T-cell (primary cell): ENCODE results near the gene MARS1. TPM values are rescaled to one million over a fixed set of nuclear protein-coding genes. Genes with fewer than 3 reads are reported as not detected.

Experiments used
- ATAC-seq, 4 experiments: fragments of 200-7000 bp in 3 of 4; fragments of 150-1000 bp in 1 of 4; cut with Tn5 transposase; replicated peaks in 1 of 4; 1 replicate in 3 of 4; 2 replicates in 1 of 4; pipeline ENCODE4 v1.10.0; 2021; ENCODE audit warnings: moderate library complexity in 3 of 4, mild to moderate bottlenecking in 2 of 4, moderate number of reproducible peaks in 1 of 4
- CTCF ChIA-PET, 2 donors: fragments of 300-600 bp; sonication (Branson Sonifier 250); formaldehyde crosslinking; loops; one replicate each; lab custom pipeline; 2022; ENCODE audit warnings: antibody characterized with exemption in 2 of 2; lab: Charles Lee
- POLR2A ChIA-PET, 2 donors: fragments of 300-600 bp; sonication (Branson Sonifier 250); formaldehyde crosslinking; loops; one replicate each; lab custom pipeline; 2022; ENCODE audit warnings: antibody characterized with exemption in 2 of 2; lab: Charles Lee
- DNase-seq, 35 experiments: peaks; one replicate each; pipeline versions ENCODE4 v3.0.0 to v3.0.0-alpha.2; 2013 to 2023
- H3K27ac ChIP-seq: one replicate; pipeline ENCODE4 v1.5.1; 2013; ENCODE audit warnings: low read length
- H3K27me3 ChIP-seq, 2 experiments: replicated peaks in 1 of 2; 1 replicate in 1 of 2; 2 replicates in 1 of 2; pipeline versions ENCODE4 v1.6.1 to v1.7.0; 2013; ENCODE audit warnings: low read length in 1 of 2, mixed read lengths in 1 of 2; ENCODE audit not compliant: control insufficient read depth in 2 of 2, insufficient read depth in 2 of 2; ENCODE audit errors: extremely low read depth in 1 of 2
- H3K36me3 ChIP-seq, 2 donors: 1 replicate in 1 of 2; 2 replicates in 1 of 2; pipeline versions ENCODE4 v1.6.1 to v1.7.0; 2013; ENCODE audit warnings: low read length in 1 of 2; ENCODE audit not compliant: control insufficient read depth in 2 of 2, insufficient read depth in 1 of 2; ENCODE audit errors: extremely low read depth in 1 of 2
- H3K4me1 ChIP-seq, 2 experiments: 1 replicate in 1 of 2; 2 replicates in 1 of 2; pipeline versions ENCODE4 v1.6.1 to v1.7.0; 2013; ENCODE audit warnings: low read length in 2 of 2, mixed read lengths in 1 of 2; ENCODE audit not compliant: insufficient read depth in 2 of 2, control insufficient read depth in 1 of 2; ENCODE audit errors: extremely low read depth in 1 of 2
- H3K4me3 ChIP-seq, 2 donors: 1 replicate in 1 of 2; 2 replicates in 1 of 2; pipeline versions ENCODE4 v1.5.1 to v1.7.0; 2013; ENCODE audit warnings: mild to moderate bottlenecking in 2 of 2, low read length in 1 of 2, moderate library complexity in 1 of 2; ENCODE audit not compliant: control insufficient read depth in 1 of 2; ENCODE audit errors: extremely low read depth in 1 of 2
- H3K9me3 ChIP-seq: 2 replicates; pipeline ENCODE4 v1.7.0; 2013
- H3K27ac Mint-ChIP-seq, 2 donors: one replicate each; pipeline ENCODE4 v1.8.0; 2020 to 2021; ENCODE audit warnings: mild to moderate bottlenecking in 2 of 2, mixed read lengths in 2 of 2
- H3K27me3 Mint-ChIP-seq, 2 donors: one replicate each; pipeline ENCODE4 v1.8.0; 2021 to 2022; ENCODE audit warnings: mixed read lengths in 2 of 2
- H3K36me3 Mint-ChIP-seq: one replicate; pipeline ENCODE4 v1.8.0; 2021; ENCODE audit warnings: mixed read lengths
- H3K4me1 Mint-ChIP-seq, 3 donors: one replicate each; pipeline ENCODE4 v1.8.0; 2020 to 2022; ENCODE audit warnings: mixed read lengths in 3 of 3, mild to moderate bottlenecking in 1 of 3
- H3K4me3 Mint-ChIP-seq, 3 donors: one replicate each; pipeline ENCODE4 v1.8.0; 2020 to 2022; ENCODE audit warnings: mild to moderate bottlenecking in 3 of 3, mixed read lengths in 3 of 3, moderate library complexity in 3 of 3
- H3K9me3 Mint-ChIP-seq, 3 donors: one replicate each; pipeline ENCODE4 v1.8.0; 2020 to 2022; ENCODE audit warnings: mixed read lengths in 3 of 3
- WGBS: methylation state at CpG from one replicate; pipeline ENCODE4 v1.1.5; 2013; ENCODE audit warnings: missing lambda C conversion rate; ENCODE audit not compliant: insufficient coverage; 5-methylcytosine and 5-hydroxymethylcytosine counted together
- total RNA-seq, 35 experiments: library from RNA in 6 of 35; stranded (reverse) in 6 of 35; fragments of 120-200 nt in 1 of 35; gene quantifications; one replicate each; pipeline versions ENCODE4 v1.2.1 to v1.2.4 and lab custom pipeline; 2013 to 2026

Gene MARS1
- total RNA-seq, 5 donors from 2014 or later (not counting 1 experiment from before 2014, with no cell fraction given): 167 to 350 (median 320) TPM

DNA sequence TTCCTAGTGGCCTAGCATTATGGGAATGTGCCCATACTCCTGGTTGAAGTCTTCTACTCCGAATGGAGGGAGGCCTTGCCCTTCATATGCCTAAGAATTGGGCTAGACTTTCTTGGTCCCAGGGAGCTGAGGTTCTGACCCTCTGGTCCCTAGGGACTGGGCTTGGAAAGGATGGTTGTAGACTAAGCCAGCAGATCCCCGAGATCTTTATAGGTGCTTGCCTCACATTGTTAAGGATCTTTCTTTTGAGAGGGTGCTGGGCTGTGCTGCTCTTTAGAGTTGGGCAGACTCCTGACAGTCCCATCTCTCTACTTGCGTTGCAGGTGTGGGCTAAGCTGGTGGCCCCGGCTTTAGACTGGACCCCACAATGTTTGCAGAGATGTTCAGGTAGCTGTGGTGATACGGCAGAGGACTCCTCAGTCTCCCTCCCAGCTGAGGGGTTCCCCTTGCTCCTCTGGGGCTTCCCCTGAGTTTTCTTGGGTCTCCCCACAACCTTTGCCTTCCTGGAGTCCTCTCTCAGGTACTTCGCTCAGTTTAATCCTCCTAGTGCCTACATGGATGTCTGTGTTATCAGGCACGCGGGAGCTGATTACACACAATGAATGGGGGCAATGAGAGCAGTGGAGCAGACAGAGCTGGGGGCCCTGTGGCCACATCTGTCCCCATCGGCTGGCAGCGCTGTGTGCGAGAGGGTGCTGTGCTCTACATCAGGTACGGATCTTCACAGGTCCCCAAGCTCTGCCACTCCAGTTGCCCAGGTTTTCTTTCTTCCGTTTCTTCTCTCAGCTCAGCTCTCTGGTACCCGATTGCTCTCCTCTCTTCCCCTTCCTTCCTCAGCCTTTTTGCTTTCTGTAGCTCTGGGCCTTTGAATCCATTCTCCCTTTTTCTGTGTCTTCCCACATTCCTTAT lies 36.1 kb downstream of the MARS1 start:
- no peaks in the 10 kb centered on the region for H3K9me3 Mint-ChIP-seq
- ATAC-seq (no peak), DNase-seq (peak in 4 of 35 experiments; percentile 12 to 53 (median 24))
- CTCF ChIA-PET: interaction anchor here (0.5 to 0.8 kb wide), 5 partner anchors 48 to 252 kb away, joined by 3 to 5 read pairs (median 3); partner anchors contain the start of gene GLI1 (in 1 of the 2)
- POLR2A ChIA-PET: interaction anchor here (0.6 kb wide), 4 partner anchors 18 to 224 kb away, joined by 3 to 9 read pairs (median 4); no protein-coding TSS in a partner anchor
- peaks cover 40 to 48% (median 44%) of the 10 kb centered on the region in 3 donors for H3K4me1 Mint-ChIP-seq
- peak overlapping the region; percentile 74 to 80 for H3K27ac Mint-ChIP-seq
- H3K4me3 Mint-ChIP-seq: peak overlapping the region; percentile 85 to 94 (median 92)
- H3K27me3 Mint-ChIP-seq: no peaks in the 10 kb centered on the region
- peak overlapping the region; percentile 79 to 84 for H3K4me3 ChIP-seq
- 69% methylated on average over 9 of the region's 14 CpGs for WGBS
- H3K27me3 ChIP-seq: no peaks in the 10 kb centered on the region
- peak overlapping the region; percentile 66 for H3K27ac ChIP-seq
- no peaks in the 10 kb centered on the region for H3K9me3 ChIP-seq
- H3K36me3 ChIP-seq: peaks cover 3 to 50% of the 10 kb centered on the region in 2 donors
- H3K4me1 ChIP-seq: peaks cover 24 to 62% of the 10 kb centered on the region in 2 experiments
- peaks cover 13% of the 10 kb centered on the region for H3K36me3 Mint-ChIP-seq

DNA sequence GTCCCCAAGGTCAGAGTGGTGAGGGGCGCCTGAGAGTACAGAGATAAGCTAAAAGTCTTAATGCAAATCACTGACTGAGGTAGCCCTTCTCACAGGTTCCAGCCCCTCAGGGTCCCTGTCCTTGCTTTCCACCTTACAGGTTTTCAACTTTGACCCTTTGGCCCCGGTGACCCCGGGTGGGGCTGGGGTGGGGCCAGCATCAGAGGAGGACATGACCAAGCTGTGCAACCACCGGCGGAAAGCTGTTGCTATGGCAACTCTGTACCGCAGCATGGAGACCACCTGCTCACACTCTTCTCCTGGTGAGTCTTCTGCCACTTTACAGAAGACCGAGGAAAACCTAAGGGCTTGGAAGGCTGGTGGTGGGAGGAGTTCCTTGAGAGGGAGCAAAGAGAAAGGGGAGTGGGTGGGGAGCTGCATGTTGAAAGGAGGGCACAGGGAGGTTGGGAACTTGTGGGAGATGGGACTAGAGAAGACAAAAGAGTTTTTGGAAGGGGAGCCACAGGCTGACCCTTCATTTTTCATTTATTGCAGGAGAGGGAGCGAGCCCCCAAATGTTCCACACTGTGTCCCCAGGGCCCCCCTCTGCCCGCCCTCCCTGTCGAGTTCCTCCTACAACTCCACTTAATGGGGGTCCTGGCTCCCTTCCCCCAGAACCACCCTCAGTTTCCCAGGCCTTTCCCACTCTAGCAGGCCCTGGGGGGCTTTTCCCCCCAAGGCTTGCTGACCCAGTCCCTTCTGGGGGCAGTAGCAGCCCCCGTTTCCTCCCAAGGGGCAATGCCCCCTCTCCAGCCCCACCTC lies 37.1 kb downstream of the MARS1 start:
- no peak overlapping the region for H3K27ac ChIP-seq
- ATAC-seq (no peak), DNase-seq (no peak)
- CTCF ChIA-PET: interaction anchor here in 1 of 2 donors (0.8 kb wide), 1 partner anchor 49 kb away, joined by 3 read pairs; no protein-coding TSS in a partner anchor
- Mint-ChIP-seq H3K27me3 (no peaks in the 10 kb centered on the region), H3K4me3 (peak overlapping the region; percentile 85 to 94 (median 92)), H3K9me3 (no peaks in the 10 kb centered on the region), H3K4me1 (peaks cover 38 to 44% (median 40%) of the 10 kb centered on the region in 3 donors), H3K36me3 (peaks cover 17% of the 10 kb centered on the region), H3K27ac (peak overlapping the region; percentile 74 to 80)
- POLR2A ChIA-PET: interaction anchor here (0.5 to 0.6 kb wide), 3 partner anchors 34 to 223 kb away, joined by 3 to 6 read pairs (median 5); no protein-coding TSS in a partner anchor
- 95% methylated on average over 7 of the region's 11 CpGs for WGBS
- H3K27me3 ChIP-seq: no peaks in the 10 kb centered on the region
- no peak overlapping the region for H3K4me3 ChIP-seq
- peaks cover 18 to 51% of the 10 kb centered on the region in 2 experiments for H3K4me1 ChIP-seq
- no peaks in the 10 kb centered on the region for H3K9me3 ChIP-seq
- H3K36me3 ChIP-seq: peaks cover 3 to 58% of the 10 kb centered on the region in 2 donors

DNA sequence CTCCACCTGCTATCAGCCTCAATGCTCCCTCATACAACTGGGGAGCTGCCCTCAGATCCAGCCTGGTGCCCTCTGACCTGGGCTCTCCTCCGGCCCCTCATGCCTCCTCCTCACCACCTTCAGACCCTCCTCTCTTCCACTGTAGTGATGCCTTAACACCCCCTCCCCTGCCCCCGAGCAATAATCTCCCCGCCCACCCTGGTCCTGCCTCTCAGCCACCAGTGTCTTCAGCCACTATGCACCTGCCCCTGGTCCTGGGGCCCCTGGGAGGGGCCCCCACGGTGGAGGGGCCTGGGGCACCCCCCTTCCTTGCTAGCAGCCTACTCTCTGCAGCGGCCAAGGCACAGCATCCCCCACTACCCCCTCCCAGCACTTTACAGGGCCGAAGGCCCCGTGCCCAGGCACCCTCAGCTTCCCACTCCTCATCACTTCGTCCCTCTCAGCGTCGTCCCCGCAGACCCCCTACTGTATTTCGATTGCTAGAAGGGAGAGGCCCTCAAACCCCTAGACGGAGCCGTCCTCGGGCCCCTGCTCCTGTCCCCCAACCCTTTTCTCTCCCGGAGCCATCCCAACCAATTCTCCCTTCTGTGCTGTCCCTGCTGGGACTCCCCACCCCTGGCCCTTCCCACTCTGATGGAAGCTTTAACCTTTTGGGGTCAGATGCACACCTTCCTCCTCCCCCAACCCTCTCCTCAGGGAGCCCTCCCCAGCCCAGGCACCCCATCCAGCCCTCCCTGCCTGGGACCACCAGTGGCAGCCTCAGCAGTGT lies 37.9 kb downstream of the MARS1 start:
- H3K27ac Mint-ChIP-seq: peak overlapping the region in 1 of 2 donors; percentile 22
- H3K27me3 Mint-ChIP-seq: no peaks in the 10 kb centered on the region
- DNase-seq: no peak
- WGBS: 86% methylated on average over 11 of the region's 16 CpGs
- POLR2A ChIA-PET: interaction anchor here (0.5 to 0.6 kb wide), 2 partner anchors 35 to 115 kb away, joined by 3 to 6 read pairs; no protein-coding TSS in a partner anchor
- CTCF ChIA-PET: interaction anchor here in 1 of 2 donors (0.6 kb wide), 1 partner anchor 16 kb away, joined by 3 read pairs; no protein-coding TSS in a partner anchor
- no peaks in the 10 kb centered on the region for H3K9me3 Mint-ChIP-seq
- peaks cover 23% of the 10 kb centered on the region for H3K36me3 Mint-ChIP-seq
- Histone ChIP-seq H3K27ac (no peak overlapping the region), H3K4me3 (no peak overlapping the region), H3K36me3 (peaks cover 3 to 66% of the 10 kb centered on the region in 2 donors), H3K27me3 (no peaks in the 10 kb centered on the region), H3K9me3 (no peaks in the 10 kb centered on the region), H3K4me1 (peaks cover 18 to 48% of the 10 kb centered on the region in 2 experiments)
- peaks cover 38 to 42% (median 38%) of the 10 kb centered on the region in 3 donors for H3K4me1 Mint-ChIP-seq
- H3K4me3 Mint-ChIP-seq: no peak overlapping the region
- ATAC-seq: no peak

GRCh38 chr12:57526477-57527126 lies 38.7 kb downstream of the MARS1 start:
- H3K27ac ChIP-seq: no peak overlapping the region
- ChIA-PET POLR2A (interaction anchor here in 1 of 2 donors (0.8 kb wide), 1 partner anchor 19 kb away, joined by 4 read pairs; no protein-coding TSS in a partner anchor), CTCF (interaction anchor here in 1 of 2 donors (0.6 kb wide), 1 partner anchor 15 kb away, joined by 3 read pairs; no protein-coding TSS in a partner anchor)
- no peak overlapping the region for H3K27ac Mint-ChIP-seq
- no peak overlapping the region for H3K4me3 Mint-ChIP-seq
- peaks cover 30 to 39% (median 30%) of the 10 kb centered on the region in 3 donors for H3K4me1 Mint-ChIP-seq
- H3K4me1 ChIP-seq: peaks cover 13 to 40% of the 10 kb centered on the region in 2 experiments
- H3K27me3 Mint-ChIP-seq: no peaks in the 10 kb centered on the region
- no peaks in the 10 kb centered on the region for H3K9me3 ChIP-seq
- no peaks in the 10 kb centered on the region for H3K27me3 ChIP-seq
- H3K36me3 Mint-ChIP-seq: peaks cover 26% of the 10 kb centered on the region
- 100% methylated on average over 1 of the region's 4 CpGs for WGBS
- DNase-seq (no peak), ATAC-seq (no peak)
- H3K4me3 ChIP-seq: no peak overlapping the region
- H3K36me3 ChIP-seq: peaks cover 7 to 73% of the 10 kb centered on the region in 2 donors
- H3K9me3 Mint-ChIP-seq: no peaks in the 10 kb centered on the region

DNA sequence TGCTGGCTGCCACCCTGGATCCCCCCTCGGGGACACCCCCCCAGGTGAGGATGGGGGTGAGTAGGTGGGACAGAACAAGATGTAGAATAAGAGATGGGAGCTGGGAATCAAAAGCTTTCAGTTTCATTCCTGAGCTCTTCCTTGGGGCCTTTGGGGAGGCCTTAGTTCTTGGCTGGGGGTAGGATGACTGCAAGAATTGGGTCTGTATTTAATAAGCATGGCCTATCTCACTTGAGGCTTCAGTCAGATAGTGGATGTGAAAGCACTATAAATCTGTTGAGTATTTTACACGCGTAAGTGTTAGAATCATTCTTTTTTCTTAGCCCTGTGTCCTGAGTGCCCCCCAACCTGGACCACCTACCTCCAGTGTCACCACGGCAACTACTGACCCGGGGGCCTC lies 39.3 kb downstream of the MARS1 start:
- Mint-ChIP-seq H3K4me1 (peaks cover 24 to 33% (median 24%) of the 10 kb centered on the region in 3 donors), H3K4me3 (no peak overlapping the region), H3K36me3 (peaks cover 32% of the 10 kb centered on the region), H3K27me3 (no peaks in the 10 kb centered on the region), H3K27ac (peak overlapping the region in 1 of 2 donors; percentile 16), H3K9me3 (no peaks in the 10 kb centered on the region)
- Histone ChIP-seq H3K9me3 (no peaks in the 10 kb centered on the region), H3K4me1 (peaks cover 8 to 34% of the 10 kb centered on the region in 2 experiments), H3K36me3 (peaks cover 12 to 79% of the 10 kb centered on the region in 2 donors), H3K4me3 (no peak overlapping the region), H3K27me3 (no peaks in the 10 kb centered on the region), H3K27ac (no peak overlapping the region)
- ChIA-PET POLR2A (interaction anchor here in 1 of 2 donors (0.8 kb wide), 1 partner anchor 19 kb away, joined by 4 read pairs; no protein-coding TSS in a partner anchor), CTCF (interaction anchor here in 1 of 2 donors (0.6 kb wide), 1 partner anchor 56 kb away, joined by 4 read pairs; no protein-coding TSS in a partner anchor)
- ATAC-seq (no peak), DNase-seq (no peak)
- no CpG with 5 or more reads among the region's 5 CpGs for WGBS
